Measurements from ENCODE around the gene ZC3H7B.

DNA sequence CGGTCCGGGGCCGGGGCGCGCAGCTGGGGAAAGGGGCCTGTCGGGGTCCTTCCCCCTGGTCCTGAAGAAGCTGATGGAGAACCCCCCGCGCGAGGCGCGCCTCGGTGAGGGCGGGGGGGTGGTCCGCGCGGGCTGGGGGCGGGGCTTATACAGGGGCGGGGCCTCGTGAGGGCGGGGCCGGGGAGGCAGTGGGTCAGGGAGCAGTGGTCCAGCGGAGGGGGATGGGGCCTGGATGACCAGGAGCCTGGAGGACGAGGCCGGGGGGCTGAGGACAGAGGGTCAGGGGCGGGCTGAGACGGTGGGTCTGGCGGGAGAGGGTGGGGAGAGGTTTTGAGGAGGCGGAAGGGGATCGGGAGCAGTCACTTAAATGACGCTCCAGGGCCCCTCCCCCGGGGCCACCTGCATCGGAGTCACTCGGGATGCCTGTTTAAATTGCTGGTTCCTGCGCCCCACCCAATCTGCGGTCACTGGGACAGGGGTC is 80.8 kb downstream of the ZC3H7B start:
- TF ChIP-seq, protein P1, sequence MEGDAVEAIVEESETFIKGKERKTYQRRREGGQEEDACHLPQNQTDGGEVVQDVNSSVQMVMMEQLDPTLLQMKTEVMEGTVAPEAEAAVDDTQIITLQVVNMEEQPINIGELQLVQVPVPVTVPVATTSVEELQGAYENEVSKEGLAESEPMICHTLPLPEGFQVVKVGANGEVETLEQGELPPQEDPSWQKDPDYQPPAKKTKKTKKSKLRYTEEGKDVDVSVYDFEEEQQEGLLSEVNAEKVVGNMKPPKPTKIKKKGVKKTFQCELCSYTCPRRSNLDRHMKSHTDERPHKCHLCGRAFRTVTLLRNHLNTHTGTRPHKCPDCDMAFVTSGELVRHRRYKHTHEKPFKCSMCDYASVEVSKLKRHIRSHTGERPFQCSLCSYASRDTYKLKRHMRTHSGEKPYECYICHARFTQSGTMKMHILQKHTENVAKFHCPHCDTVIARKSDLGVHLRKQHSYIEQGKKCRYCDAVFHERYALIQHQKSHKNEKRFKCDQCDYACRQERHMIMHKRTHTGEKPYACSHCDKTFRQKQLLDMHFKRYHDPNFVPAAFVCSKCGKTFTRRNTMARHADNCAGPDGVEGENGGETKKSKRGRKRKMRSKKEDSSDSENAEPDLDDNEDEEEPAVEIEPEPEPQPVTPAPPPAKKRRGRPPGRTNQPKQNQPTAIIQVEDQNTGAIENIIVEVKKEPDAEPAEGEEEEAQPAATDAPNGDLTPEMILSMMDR (conservative IDR thresholded peaks at IDR 0.05; ENCODE audit: low read depth, low read length), result no peak
- TF ChIP-seq EZH2phosphoT487 (IDR thresholded peaks at IDR 0.05; ENCODE audit: borderline replicate concordance, low read length) (no peak), EZH2 (IDR thresholded peaks at IDR 0.05; ENCODE audit: low read length, unreplicated experiment) (no peak)
